NK-92 treated with Interleukin-12 subunit alpha and Interleukin-12 subunit beta, amount 100 ng/mL, for 24 hours (cell line): ENCODE results near the gene GPX7.
"Not testable (repeated sequence)": the region's sequence is repeated elsewhere in the genome, so short reads cannot be mapped to it uniquely, and the experiment has no call there.

Experiments used
- DNase-seq: peaks from one replicate; lab custom pipeline; 2025; lab: John Stamatoyannopoulos, UW

GPX7 gene

DNA sequence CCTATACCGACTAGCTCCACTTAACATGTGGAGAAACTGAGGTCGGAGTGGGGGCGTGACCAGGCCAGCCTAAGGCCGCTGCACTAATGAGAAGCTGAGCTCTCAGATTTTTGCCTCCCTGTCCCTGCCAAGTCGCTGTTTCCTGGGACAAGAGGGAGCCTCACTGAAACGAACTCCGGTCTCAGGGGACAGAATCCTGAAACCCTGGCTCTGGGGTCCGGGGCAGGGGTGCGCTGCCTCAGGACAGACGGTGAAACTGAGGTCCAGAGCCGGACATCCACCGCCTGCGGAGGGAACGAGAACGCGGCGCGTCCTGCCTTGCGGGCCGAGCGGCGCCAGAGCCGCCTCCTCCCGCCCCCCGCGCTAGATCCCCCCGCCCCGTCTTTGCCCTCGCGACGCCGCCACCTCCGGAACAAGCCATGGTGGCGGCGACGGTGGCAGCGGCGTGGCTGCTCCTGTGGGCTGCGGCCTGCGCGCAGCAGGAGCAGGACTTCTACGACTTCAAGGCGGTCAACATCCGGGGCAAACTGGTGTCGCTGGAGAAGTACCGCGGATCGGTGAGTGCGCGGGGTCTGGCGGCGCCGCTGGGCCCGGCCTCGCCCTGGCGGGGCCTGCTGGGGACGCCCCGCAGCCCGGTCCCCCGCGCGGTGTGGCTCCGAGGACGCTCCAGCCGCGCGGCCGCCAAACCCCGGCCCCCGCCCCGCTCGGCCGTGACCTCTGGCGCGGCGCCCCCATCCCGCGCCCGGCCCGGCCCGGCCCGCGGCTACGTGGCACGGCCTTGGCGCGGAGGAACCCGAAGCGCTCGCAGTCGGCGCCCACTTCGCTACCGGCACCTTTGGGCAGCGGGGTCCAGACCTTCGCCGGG, at the start of gene GPX7:
Gene GPX7 (plus strand): TSS at position 381 of the 865 bp plus-strand sequence. CDS start 39 bp downstream, at position 420.
- DNase-seq, result no peak

DNA sequence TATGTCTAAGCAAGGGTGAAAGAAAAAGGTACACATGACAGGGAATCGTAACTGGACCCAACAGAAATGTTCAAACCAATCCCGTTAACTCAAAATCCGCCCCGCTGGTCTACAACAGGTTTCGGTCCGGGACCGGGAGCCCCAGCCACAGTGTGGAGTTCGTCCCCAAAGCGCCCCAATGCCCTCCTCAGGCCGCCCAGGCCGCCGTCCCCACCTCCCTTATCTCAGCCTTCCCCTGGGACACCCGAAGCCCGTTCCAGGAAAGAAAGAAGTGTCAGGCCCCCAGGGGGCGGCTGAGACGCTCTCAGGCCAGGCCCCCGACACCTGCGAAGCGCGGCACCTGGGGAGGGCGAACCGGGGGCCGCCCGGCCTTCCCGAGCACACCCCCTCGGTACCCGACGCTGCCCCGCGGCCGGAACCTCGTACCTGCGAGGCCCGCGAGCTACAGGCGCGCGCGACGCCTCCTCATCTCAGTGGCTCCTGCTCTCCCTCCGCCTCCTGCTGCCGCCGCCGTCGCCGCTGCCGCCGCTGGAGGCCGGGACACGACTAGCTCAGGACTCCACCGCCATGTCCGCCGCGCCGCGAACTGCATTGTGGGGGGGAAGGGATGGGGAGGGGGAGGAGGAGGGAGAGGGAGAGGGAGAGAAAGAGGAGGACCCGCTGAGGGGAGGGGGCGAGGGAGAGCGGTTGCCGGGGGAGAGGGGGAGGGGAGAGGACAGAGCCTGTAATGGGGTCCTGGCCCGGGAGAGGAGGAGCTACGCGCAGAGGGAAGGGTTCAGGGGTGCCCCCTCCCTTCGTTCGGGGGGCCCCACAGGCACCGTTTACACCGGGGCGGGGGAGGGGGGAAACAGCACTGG, 49.4 kb upstream of the GPX7 start, which contains the start of gene TUT4:
Gene TUT4 (minus strand): TSS at position 588 of the 857 bp plus-strand sequence. CDS start 26,812 bp downstream, outside the sequence.
- DNase-seq, result peak; percentile 79

DNA sequence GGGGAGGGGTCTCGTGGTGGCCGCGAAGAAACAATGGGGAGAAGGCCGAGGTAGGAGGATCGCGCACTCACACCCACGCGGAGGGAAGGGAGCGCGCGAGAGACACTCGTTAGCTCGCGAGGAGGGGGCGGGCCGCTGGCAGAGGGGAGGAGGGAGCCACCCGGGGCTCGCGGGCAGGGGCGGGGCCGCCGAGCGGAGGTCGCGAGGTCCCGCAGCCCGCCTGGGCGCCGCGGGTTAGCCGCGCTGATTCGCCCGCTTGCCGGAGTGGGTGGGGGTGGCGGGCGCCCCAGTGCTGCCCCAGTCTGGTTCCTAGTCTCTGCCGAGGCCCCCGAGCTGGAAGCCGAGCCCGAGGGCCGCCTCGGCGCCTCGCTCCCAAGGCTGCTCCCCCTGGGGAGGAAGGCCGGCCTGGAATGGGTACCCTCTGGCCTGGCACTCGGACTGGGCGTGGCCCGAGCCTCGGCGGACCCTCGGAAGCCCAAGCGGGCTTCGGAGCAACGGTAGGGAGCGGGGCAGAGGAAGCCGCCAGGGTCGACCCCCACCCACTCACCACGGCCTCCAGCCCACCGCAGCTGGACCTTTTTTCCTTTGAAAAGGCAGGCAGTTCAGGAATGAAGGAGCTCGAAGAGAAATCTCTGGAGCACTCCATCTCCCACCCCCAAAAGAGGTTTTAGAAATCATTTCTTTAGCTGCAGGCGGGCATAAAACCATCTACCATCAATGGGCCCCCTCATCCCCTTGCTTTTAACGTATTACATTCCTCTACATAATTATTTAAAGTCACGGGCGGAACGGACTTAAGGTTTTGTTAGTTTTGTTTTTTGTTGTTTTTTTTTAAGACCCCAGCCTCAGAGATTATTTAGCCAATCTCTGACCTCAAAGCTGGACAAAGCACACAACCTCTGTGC, 48.6 kb upstream of the GPX7 start:
- DNase-seq, result peak; percentile 85

DNA sequence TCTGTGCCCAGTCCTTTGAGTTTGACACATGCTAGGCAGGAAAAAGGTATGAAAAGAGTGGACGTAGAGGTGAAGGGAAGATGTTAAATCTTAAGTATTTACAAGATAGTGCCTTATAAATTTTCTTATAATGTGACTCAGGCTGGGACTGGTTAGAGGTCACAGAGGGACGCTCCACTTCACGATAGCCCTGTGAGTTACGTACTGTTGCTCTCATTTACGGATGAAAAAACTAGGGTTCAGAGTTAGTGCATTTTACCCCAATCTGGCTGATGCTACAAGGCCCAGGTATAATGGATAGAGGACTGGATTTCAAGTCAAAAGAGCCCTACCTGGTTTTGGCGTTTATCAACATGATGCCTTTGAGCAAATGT, 47.9 kb upstream of the GPX7 start:
- no peak for DNase-seq

DNA sequence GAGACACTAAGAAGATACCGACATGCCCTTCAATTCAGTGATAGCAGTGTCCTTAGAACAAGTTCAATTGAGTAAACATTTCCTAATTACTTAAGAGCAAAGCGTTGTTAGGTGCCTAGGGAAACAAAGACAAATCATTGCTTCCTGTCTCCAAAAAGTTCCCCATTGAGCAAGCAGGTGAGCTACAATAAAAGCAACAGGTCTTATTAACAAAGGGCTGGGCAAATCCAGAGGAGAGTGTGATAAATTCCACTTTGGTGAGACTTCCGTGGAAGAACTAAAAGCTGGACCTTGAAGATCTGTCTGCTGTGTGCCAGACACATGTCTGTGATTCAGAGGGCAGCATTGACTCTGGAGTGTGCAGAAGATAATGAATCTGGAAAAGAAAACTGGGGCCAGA, 47.4 kb upstream of the GPX7 start:
- no peak for DNase-seq

DNA sequence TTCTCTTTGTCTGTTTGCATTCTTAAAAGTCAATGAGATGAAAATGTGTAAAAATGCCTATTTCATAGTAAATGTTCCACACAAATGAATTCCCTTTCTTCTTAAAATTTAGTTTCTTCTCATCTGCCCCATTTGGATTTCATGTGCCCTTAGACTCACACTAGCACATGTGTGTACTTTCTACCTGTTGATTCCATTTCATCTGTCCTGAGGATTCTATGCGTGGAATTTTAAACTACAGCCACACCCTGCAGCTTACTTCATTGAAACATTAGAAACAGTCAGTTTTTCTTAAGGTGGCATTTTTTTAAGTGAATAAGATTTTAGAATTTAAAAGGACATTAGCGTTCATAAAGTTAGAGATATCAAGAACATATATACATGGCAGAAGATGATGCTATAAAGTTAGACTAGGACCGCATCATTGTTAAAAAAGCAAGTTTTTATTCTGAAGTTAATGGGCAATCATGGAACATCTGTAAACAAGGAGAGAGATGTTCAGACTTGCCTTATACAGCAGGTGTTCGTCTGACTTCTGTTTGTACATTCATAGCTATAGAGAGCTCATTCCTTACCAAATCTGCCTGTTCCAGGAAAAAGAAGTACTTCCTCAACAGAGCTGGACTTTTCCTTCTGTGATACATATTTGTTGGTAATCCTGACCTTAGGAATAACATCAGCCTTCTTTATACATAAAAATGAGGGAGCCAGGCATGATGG, 45.4 kb upstream of the GPX7 start:
- no peak for DNase-seq

DNA sequence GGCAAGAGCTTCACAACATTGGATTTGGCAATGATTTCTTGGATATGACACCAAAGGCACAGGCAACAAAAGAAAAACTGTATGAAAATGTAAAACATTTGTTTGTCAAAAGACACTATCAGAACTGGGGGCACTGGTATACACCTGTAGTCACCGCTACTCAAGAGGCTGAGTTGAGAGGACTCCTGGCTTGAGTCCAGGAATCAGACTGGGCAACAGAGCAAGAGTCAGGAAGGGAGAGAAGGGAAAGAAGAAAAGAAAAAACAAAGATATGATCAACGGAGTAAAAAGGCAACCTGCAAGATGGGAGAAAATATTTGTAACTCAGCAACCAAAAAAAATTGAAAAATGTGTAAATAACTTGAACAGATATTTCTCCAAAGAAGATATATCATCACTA, 43.2 kb upstream of the GPX7 start:
- DNase-seq, result no peak

DNA sequence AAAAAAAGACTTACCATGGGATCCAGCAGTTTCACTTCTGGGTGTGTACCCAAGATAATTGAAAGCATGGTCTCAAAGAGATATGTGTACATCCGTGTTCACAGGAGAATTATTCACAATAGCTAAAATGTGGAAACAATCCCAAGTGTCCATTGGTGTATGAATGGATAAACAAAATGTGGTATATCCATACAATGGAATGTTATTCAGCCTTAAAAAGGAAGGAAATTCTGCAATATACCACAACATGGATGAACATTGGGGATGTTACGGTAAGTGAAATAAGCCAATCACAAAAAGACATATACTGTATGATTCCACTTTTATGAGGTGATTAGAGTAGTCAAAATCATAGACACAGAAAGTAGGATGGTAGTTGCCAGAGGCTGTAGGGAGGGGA, 42.3 kb upstream of the GPX7 start:
- DNase-seq, result no peak

DNA sequence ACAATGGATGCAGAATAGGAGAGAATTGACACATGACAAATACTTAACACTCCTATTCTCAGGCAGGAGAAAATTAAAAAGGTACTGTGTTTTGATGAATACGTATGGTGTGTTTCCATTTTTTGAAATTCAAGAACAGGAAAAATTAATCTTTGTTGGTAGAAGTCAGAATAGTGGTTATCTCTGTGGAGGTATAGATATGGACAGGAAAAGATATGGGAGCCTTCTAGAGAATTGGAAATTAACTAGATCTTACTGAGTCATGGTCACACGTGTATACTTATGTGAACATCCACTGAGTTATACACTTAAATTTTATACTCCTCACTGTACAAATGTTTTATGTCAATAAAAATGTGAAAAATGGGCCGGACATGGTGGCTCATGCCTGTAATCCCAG, 39.4 kb upstream of the GPX7 start:
- no peak for DNase-seq

DNA sequence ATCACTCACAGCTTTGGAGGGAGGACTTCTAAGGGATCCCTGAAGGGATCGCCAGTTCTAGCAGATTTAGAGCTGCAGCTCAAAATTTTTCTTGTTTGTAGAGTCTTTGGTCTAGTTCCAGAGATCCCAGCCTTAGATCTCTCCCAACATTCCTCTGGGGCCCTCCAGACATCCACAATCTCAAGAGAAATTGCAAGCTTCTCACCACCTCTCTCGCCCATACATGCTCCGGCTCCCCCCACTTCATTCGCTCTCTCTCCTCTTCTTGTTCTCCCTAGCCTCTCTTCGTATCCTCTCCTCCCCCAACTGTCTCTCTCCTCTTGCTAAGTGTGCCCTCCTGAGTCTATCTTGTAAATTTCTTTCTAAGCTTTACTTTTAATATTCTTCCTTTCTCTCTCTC, 34.2 kb upstream of the GPX7 start:
- DNase-seq, result no peak

DNA sequence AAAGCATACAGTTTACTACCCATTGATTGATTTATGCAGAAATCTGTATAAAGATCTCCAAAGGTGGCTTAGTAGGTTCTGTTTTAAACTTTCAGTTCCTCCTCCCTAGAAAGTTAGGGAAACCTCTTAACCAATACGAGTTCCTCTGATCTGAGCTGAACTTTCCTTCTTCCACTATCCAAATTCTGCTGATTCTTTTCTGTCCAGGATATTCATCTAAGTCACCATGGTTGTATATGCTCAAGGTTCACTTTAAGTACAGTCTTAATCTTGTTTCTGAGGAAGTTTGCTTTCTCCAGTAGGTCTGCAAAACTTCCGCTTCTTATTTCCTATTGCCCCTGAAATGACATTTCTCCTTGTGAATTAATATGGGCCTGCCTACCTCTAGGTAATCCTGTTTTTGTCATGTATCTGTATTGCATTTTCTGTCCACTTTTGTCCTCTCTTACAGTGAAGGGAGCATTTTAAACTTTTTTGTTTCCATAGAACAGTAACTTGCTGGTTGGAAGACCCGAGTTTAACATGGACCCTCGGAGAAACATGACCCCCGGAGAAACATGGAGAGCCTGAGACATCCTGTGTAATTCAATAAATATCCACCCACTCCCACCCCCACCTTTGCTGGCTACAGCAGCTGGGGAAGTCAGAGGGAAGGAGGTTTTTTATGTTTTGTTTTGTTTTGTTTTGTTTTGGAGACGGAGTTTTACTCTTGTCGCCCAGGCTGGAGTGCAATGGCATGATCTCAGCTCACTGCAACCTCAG, 32.5 kb upstream of the GPX7 start:
- no peak for DNase-seq

DNA sequence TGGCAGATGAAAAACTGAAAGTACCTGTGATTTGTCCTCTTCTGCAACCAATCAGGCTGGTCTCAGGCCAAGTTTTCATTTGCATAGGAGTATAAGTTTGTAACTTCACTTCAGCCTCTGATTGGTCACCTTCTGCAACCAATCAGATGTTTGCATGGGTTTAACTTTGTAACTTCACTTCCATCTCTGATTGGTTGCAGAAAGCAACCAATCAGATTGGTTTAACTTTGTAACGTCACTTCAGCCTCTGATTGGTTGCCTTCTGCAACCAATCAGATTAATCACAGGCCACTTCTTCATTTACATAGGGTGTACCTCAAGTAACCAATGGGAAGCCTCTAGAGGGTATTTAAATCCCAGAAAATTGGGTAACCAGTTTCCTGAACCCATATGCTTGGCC, 30.4 kb upstream of the GPX7 start:
- DNase-seq, result no peak

DNA sequence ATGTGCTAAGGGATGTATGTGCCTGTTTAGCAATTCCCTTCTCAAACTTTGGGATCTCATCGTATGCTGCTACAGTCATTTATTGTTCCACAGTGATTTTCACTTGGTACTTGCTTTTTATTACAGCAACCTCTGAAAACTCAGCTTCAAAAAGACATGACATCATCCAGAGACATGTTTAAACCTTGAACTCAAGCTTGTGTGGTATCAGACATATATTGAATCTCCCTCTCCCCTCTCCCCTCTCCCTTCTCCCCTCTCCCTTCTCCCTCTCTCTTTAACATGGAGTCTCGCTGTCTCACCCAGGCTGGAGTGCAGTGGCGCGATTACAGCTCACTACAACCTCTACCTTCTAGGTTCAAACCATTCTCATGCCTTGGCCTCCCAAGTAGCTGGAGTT, 29.8 kb upstream of the GPX7 start:
- no peak for DNase-seq

DNA sequence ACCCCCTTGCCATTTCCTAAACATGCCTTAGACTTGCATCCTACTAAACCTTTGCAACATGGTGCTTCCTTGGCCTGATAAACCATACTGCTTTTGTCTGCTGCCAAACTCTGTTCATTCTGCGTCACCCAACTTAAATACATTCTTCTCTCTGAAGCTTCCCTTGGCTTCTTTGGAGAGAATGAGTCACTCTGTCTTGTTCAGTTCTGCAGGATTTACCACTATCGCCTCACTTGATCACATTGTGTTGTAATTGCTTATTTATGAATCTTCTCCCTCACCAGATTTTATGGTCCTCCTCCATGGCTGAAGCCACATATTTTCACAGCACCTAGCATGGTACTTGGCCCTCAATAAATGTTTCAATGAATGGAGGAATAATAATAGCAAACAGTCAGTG, 27.6 kb upstream of the GPX7 start:
- no peak for DNase-seq

DNA sequence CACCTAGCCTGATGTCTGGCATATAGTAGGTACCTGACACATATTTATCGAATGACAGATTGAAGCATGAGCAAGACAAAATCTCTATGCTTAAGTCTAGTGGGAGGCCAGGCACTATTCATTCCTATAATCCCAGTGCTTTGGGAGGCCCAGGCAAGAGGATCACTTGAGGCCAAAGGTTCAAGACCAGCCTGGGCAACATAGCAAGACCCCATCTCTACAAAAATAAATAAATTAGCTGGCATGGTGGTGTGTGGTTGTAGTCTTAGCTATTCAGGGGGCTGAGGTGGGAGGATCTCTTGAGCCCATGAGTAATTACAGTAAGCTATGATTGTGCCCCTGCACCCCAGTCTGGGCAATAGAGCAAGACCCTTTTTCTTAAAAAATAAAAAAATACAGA, 26.1 kb upstream of the GPX7 start:
- no peak for DNase-seq

DNA sequence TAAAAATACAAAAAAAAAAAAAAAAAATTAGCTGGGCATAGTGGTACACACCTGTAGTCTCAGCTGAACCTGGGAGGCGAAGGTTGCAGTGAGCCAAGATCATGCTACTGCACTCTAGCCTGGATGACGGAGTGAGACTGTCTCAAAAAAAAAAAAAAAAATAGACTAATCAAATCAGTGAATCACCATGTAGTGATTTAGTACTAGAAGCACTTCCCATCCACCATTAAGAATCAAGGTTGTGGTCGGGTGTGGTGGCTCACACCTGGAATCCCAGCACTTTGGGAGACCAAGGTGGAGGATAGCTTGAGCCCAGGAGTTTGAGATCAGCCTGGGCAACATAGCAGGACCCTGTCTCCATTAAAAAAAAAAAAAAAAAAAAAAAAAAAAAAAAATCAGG, 24.1 kb upstream of the GPX7 start:
- not testable (repeated sequence) for DNase-seq

DNA sequence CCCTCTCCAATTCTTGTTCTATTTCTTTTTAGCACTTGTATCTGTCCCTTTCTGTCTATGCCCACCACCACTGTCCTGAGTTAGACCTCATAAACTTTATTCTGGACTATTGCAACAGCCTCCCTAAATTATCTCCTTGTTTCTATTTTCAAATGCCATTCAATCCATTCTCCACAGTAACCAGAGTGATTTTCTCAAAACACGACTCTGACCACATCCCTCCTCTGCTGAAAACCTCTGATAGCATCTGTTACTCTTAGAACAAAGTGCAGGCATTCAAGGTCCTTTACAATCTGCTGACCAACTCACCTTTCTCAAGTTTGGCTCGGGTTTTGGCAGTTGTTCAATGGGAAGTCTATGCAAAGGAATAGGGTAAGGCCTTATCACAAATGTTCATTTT, 22.8 kb upstream of the GPX7 start:
- DNase-seq, result no peak

DNA sequence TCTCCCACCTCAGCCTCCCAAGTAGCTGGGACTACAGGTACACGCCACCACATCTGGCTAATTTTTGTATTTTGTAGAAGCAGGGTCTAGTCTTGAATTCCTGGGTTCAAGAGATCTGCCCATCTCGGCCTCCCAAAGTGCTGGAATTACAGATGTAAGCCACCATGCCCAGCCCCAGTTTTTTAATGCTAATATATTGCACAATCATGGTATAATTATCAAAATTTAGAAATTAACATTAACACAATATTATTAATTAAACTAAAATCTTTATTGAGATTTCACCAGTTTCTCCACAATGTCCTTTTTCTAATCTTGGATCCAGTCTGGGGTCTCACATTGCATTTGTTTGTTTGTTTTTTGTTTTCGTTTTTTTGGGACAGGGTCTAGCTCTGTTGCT, 21.9 kb upstream of the GPX7 start:
- no peak for DNase-seq

DNA sequence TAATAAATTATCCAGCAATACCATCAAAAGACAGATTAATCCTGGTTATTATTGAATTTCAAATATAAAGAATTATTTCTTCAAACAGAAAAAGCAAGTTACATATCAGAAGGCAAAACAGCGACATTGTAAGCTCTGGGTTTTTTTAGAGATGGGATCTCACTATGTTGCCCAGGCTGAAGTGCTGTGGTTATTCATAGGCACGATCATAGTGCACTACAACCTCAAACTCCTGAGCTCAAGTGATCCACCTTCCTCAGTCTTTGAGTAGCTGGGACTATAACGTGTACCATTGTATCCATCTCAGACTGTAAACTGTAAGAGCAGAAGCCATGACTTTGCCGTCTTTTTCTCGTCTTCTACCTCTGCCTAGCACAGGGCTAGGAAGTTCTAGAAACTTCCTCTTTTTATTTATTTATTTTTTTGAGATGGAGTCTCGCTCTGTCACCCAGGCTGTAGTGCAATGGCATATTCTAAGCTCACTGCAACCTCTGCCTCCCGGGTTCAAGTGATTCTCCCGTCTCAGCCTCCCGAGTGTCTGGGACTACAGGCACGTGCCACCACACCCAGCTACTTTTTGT, 20.0 kb upstream of the GPX7 start:
- DNase-seq, result no peak

DNA sequence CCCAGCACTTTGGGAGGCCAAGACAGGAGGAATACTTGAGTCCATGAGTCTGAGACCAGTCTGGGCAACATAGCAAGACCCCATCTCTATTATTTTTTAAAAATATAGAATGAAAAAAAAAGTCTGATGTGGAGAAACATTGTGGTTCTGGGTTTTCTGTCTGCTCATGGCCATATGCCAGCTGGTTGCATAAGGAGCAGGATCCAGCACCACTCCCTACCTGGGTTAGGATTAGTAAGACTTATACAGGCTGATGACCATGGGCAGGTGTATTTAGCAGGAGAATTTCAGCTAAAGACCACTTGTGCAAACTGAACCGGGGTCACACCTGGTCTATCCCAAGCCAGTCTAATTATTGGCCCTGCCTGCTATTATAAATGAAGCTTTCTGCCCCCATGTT, 16.7 kb upstream of the GPX7 start:
- DNase-seq, result no peak
